GM18507 (cell line): ENCODE data around the gene ACSL1.

ENCODE experiments used
- DNase-seq: peaks from one replicate; pipeline ENCODE4 v3.0.0; 2011; ENCODE audit warnings: low read depth; ENCODE audit not compliant: insufficient read length; ENCODE audit errors: extremely low spot score
- FAIRE-seq: peaks from 2 replicates; lab custom pipeline; 2011; peaks lifted over from hg19 to GRCh38; lab: Jason Lieb, UNC

The ACSL1 gene, protein sequence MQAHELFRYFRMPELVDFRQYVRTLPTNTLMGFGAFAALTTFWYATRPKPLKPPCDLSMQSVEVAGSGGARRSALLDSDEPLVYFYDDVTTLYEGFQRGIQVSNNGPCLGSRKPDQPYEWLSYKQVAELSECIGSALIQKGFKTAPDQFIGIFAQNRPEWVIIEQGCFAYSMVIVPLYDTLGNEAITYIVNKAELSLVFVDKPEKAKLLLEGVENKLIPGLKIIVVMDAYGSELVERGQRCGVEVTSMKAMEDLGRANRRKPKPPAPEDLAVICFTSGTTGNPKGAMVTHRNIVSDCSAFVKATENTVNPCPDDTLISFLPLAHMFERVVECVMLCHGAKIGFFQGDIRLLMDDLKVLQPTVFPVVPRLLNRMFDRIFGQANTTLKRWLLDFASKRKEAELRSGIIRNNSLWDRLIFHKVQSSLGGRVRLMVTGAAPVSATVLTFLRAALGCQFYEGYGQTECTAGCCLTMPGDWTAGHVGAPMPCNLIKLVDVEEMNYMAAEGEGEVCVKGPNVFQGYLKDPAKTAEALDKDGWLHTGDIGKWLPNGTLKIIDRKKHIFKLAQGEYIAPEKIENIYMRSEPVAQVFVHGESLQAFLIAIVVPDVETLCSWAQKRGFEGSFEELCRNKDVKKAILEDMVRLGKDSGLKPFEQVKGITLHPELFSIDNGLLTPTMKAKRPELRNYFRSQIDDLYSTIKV

DNA sequence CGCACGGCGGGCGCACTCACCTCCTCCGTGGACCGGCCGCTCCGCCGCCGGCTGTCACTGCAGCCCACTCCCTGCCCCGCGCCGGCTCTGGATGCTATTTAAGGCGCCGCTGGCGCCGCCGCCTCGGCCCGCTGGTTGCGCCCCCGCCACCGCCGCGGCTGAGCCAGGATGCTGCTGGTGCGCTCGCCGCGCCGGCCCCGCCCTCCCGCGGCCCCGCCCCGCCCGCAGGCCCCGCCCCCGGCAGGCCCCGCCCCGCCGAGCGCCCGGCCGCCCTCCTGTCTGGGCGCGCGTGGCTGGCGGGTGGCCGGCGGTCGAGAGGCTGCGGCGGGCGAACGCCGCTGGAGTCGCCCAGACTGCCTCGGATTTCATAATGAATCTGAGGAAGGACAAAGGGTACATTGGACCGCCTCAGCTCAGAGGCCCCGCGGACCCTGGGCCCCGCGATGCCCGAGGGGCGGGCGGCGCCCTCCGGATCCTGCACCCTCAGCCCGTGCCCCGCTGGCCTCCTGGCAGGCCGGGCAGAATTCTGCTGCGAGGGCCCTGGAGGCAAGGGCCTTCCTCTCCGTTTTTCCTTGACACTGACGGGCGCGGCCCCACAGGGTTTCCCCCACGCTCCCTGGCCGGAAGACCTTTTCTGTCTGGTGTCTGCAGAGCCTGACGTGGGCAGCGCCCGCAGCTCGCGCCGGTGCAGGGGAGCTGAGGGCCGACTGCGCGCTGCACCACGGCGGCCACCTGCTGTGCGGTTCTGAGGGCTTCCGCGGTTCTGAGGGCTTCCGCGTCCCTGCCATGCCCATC, at the start of gene ACSL1:
Gene ACSL1, minus strand, starts transcription at position 73 of the 795 bp plus-strand sequence. CDS start 22,454 bp downstream, outside the sequence.
- FAIRE-seq = no peak
- DNase-seq = peak; percentile 86

DNA sequence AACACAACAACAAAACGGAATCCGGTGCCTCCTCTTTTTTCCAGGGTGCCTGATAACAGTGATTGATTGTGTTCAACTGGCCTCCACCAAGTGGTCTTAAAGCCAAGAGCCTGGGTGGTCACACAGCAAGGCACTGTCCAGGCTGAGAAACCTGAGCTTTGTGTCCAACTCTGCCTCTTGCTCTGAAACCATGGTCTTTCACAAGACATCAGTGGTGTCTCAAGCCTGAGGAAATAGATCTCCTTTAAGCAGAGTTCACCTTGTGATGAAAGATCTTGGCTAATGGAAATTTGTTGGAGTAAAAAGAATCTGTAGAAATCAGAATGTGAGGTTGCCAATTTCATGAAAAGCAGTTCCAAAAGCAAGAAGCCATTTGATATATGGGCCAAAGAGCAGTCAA, 47.3 kb upstream of the ACSL1 start:
- DNase-seq = no peak
- FAIRE-seq = no peak

DNA sequence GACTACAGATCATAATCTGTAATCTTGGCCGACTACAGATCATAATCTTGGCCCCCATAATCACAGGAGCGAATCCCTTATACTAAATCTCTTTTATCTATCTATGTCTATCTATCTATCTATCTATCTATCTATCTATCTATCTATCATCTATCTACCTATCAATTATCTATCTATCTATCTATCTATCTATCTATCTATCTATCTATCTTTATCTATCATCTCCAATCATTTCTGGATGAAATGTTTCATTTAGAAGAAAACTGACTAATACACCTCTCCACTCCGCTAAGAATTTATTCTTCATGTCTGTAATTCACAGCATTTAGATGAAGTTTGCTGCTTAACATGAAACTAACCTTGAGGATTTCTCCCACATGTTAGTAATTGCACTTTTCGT, 45.0 kb upstream of the ACSL1 start:
- no peak for FAIRE-seq
- no peak for DNase-seq

DNA sequence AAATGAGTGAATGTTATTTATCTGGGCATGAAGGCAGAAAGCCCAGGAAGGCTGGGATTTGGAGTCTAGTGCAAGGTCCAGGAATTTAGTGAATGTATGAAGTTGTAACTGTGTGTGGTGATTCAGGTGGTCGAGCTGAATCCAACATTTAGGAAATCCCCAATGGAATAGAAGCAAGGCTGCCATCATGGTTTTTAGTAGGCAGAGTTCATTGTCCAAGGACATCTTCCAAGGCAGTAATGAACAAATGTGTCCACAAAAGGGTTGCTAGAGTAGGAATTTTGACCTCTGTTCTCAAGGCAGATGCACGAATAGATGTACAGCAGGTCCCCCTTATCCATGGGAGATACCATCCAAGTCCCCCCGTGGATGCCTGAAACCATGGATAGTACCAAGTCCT, 42.9 kb upstream of the ACSL1 start:
- FAIRE-seq (no peak), DNase-seq (no peak)

DNA sequence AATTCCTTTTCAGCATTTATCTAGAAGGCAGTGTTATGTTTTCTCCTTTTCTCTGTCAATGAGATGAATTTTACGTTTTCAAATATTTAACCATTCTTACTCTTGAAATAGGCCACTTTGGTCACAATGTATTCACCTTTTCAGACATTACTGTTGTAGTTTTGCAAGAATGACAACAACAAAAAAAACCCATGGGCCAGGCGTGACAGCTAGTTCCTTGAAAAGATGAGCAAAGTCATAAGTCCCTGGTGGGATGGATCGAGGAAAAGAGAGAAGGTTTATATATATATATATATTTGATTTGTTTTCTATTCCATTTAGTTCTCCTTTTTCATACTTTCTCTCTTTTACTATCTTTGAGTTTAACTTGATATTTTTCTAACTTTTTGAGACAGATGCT, 38.1 kb upstream of the ACSL1 start:
- DNase-seq (no peak), FAIRE-seq (no peak)

DNA sequence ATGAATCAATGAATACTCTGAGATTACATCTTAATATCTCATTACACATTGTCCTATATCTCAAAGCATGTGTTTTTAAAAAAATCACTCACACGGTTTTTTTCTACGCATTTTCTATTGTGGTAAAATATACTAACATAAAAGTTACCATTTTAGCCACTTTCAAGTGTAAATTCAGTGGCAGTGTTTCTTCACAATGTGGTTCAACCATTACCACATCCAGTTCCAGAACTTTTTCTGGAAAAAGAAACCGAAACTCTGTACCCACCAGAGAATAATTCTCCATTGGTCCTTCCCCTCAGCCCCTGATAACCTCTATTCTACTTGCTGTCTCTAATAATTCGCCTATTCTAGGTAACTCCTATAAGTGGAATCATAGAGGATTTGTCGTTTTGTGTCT, 35.3 kb upstream of the ACSL1 start:
- DNase-seq (no peak), FAIRE-seq (peak; percentile 55)

DNA sequence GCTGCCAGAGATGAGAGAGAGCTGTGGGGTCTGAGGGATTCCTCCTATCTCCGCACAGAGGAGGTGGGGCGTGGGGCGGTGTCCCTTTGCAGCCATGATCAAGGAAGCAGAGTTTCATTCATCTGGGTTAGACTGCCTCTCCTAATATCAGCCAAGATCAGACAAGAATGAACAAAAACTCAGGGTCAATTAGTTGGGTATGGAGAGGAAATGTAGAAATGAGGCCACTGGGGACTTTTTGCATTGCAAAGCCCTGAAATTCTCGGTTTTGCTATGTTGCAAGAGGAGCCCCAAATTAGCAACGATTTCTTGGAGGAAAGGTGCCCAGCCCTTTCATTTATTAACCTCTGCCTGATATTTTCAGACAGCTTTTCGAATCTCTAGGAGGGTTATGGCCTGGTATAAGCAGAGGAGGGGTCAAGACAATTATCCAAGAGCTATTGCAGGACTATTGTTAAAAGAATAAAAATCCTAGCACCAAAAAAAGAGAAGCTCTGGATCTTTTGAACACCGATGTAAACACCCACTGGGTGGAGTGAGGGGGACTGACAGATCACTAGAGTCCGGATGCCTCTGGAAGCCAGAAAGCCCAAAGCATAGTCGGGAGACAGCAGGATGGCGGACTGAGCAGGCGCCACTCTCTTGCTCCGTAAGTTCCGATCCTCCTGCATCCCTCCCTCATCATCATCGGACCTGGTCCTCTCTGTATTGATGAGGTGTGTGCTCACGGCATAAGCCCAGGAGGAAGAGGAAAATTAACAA, 34.4 kb upstream of the ACSL1 start:
- FAIRE-seq (peak; percentile 94), DNase-seq (no peak)

DNA sequence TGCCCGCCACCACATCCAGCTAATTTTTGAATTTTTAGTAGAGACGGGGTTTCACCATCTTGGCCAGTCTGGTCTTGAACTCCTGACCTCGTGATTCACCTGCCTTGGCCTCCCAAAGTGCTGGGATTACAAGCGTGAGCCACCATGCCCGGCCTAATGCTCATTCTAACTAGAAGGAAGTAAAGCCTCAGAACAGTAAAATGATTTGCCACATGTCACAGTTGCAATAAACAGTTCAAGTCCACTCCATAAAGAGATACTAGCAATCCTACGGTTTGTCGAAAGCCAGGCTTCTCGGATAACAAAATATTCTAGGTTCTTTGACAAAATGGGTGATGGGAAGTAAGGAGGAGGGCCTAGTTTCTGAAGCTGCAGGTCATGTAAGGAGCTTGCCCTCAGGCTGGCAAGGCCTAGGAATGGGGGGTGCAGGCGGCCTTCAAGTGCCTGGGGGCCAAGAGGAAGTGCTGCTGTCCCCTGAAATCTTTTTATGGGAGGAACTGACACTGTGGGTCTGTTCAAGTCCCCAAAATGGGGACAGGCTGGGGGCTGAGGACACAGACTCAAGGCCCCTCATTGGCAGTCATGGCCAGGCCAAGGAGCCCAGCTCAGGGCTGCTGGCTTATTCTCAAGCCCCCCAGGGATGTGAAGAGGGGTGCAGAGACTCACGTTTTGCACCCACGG, 31.8 kb upstream of the ACSL1 start:
- no peak for FAIRE-seq
- DNase-seq = no peak

DNA sequence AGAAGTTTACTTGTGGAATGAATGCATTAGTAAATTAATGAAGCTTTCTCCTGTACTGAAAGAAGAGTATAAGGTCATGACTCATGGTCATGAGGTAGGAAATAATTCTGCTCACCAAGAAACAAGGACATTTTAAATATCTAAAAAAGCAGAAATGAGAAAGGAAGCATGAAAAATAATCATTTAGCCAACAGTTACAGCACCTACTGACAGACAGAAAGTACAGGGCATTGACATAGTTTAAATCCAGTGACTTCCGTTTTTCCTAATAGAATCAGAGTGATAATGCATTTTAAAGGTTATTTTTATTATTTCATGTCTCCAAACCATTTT, 30.5 kb upstream of the ACSL1 start:
- no peak for DNase-seq
- peak; percentile 71 for FAIRE-seq

DNA sequence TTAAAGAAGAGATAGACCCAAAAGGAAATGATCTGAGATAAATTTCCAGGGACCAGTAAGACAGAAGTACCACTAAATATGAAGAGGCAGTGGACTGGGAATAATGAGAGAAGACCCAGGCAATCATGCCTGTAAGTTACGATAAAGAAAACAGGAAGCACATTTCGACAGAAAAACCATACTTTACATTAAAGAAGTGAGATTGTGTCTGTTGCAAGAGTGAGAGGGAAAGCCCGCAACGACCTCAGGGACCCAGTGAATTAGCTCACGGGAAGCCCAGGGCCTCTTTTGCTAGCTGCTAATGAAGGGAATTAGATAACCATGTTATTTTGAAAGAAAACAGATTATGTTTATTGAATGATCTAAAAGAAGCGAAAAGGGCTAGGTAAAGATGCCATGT, 28.9 kb upstream of the ACSL1 start:
- DNase-seq (no peak), FAIRE-seq (peak; percentile 91)

DNA sequence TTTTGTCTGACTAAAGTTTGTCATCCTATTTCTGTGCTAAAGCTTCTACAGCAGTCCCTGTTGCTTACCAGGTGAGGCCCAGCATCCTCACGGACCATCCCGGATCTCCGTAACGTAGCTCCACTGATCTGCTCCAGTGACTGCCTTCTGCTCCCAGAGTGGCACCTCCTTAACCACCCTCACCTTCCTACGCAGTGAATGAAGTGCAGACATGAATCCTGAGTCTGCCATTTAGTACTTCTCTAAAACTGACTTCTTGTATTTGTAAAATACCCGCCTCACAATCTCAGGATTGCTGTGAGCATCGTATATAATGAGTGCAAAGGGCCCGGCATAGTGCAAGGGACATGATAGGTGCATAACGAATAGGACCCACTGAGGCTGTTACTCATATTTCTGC, 27.7 kb upstream of the ACSL1 start:
- no peak for FAIRE-seq

DNA sequence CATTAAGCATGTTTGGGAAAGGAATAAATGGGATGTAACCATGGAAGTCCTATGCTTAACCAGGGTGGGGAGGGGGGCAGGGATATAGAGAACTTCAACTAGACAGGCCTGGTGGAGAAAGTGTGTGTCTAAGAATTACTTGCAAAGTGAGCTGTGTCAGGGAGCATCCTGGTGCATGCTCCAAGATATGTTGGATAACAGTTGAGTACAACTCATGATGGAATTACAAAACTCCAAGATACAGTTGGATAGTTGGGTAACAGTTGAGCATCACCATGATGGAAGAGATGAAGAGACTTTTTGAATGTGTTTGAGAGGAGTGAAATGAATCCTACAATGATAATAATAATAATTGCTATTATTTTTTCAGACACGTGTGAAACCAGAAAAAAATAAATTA, 26.1 kb upstream of the ACSL1 start:
- no peak for DNase-seq
- no peak for FAIRE-seq

More for the DNA sequence above, 27.7 kb upstream of the ACSL1 start:
- DNase-seq = no peak

DNA sequence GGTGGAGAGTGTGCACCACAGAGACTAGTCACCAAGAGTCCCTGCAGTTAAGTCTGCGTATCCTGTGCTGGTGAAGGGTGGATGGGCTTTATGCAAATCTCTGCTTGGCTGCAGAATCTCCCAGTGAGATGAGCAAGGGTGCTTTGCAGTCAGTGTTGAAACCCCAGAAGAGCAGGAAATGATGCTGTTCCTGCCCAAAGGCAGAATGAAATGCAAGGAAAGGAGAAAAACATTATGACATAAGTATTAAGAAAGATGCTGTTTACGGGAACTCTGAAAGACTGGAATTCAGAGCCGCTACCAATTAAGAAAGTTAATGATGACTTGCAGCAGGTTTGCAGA, 25.4 kb upstream of the ACSL1 start:
- FAIRE-seq (peak; percentile 99), DNase-seq (no peak)

DNA sequence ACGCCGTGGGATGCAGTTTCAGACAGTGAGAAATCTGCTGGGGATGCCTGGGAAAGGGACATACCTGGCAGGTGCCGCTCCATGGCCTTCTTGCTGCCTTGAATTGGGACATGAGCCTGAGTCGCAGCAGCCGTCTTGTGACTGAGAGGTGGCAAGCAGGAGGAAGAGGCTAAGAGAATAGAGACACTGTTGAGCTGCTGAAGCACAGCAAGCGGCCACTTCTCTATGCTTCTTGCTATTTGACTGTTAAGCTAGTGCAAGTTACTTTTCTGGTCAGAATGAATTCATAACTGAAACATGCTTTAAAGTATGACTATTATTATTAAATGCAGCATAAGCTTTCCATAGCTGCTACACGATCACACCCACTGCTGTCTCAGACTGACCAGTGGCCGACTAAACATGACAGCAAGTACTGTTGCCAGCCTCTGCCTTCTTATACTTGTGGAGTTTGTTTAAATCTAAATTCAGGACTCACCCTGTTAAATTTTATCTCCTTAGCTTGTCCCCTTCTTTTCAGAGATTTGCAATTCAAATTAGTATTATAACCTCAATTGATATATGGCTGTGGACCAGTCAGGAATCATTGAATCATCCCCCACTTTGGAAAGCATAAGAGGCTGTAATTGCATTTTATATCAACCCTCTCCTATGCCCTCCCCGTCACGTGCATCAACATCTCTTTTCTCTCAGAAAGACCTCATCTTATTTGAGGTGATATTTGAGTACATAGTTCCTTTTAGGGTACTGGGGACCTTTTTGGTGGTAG, 24.8 kb upstream of the ACSL1 start:
- DNase-seq = no peak
- FAIRE-seq = no peak

DNA sequence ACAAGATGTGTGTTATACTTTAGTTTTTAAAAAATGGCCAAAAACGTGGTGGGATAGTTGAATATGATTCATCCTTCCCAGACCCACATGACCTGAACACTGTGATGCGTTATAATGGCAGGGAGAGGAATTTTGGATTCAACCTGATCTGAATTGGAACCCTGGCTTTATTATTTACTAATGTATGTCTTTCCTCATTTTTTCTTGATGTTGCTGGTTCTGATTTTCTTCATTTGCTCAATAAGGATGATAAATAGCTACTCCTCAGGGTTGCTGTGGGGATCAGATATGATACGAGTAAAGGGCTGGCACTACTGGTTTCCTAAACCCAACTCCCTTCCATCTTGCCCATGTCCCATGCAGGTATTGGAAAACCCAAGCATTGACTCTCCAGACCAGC, 24.2 kb upstream of the ACSL1 start:
- DNase-seq = no peak
- peak; percentile 5 for FAIRE-seq

DNA sequence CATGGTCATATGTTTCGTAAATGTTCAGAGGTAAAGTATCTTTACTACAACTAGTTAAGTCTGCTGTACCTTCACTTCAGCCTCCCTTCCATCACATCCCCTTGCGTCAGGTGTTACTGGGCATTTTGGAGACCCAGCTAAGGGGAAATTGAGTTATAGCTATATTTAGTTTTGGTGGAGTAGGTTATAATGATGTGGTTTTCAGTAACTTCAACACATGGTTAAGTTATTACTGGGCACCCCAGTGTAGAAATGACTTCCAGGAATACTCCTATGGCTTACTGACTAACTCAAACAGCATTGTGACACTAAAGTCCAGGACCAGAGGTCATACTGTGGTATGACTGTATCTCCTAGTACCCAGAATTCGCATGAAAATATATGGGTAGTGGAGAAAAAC, 23.4 kb upstream of the ACSL1 start:
- FAIRE-seq (peak; percentile 33), DNase-seq (no peak)

DNA sequence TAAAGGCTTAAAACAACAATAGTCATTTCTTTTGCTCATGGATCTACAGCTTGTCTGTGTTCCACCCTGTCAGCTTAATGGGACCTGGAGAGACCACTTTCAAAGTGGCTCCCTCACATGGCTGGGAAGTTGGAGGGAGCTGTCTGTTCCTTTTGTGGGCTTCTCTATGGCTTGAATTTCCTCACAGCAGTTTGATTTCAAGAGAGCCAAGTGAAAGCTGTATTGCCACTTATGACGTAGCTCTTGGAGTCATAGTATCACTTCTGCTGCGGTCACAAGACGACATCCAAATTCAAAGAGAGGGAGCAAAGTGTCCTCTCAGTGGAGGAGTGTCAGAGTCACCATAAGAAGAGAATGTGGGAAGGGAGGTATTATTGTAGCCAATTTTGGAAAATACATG, 22.7 kb upstream of the ACSL1 start:
- peak; percentile 71 for FAIRE-seq
- DNase-seq = no peak

DNA sequence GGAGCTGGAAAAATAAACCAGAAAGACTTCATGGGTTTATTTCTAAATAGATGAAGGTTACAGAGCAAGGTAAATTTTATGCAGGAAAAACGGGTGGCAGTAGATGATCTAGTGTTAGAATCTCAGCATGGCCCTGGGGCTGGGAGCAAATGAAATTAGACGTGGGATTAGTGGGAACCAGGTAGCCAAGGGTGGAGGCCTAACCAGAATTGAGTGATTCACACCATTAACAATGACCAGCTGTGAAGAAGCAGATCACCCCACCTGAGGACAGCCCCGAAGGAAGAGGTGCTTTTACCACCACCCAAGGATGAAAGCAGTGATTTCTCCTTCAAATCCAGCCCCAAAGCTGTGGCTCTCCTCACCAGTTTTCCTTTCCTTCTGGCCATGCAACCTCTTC, 20.8 kb upstream of the ACSL1 start:
- no peak for DNase-seq
- FAIRE-seq = no peak
